ENCODE data around the gene GAA. TPM values are rescaled to one million over a fixed set of nuclear protein-coding genes. Genes with fewer than 3 reads are reported as not detected.
A peak's percentile ranks its signal among the peaks of the same experiment; 100 is the strongest.

The GAA gene
- total and polyA plus RNA-seq, 2 of the 13 experiments (the other 11 are each of a cell fraction or from before 2014, with no cell fraction given): 21.6 to 36.4 TPM

- no peak for TF ChIP-seq AKNA (CRISPR knock-in tag; IDR thresholded peaks at IDR 0.05; ENCODE audit: borderline replicate concordance)
- TF ChIP-seq SALL1 (CRISPR knock-in tag; IDR thresholded peaks at IDR 0.05): peak; percentile 39; the same call in 1 of the 2 replicates
- TF ChIP-seq FOXK2 (IDR thresholded peaks at IDR 0.05): no peak
- no peak for TF ChIP-seq XBP1 (CRISPR knock-in tag; IDR thresholded peaks at IDR 0.05)
- TF ChIP-seq TFE3 (CRISPR knock-in tag; IDR thresholded peaks at IDR 0.05): peak; percentile 26; the same call in 1 of the 2 replicates
- TF ChIP-seq JUND (CRISPR knock-in tag; IDR thresholded peaks at IDR 0.05): peak; percentile 91
- TF ChIP-seq NR2F2 (IDR thresholded peaks at IDR 0.05; ENCODE audit: borderline replicate concordance, low read depth): no peak
- peak; percentile 95 for TF ChIP-seq NFE2L2 (IDR thresholded peaks at IDR 0.05; ENCODE audit: low read length)
- TF ChIP-seq ZNF678 (CRISPR knock-in tag; IDR thresholded peaks at IDR 0.05): no peak
- TF ChIP-seq FOSL1 (CRISPR knock-in tag; IDR thresholded peaks at IDR 0.05; ENCODE audit: borderline replicate concordance): peak; percentile 91
- no peak for TF ChIP-seq MAF1 (CRISPR knock-in tag; IDR thresholded peaks at IDR 0.05; ENCODE audit: borderline replicate concordance)
- TF ChIP-seq HOXA3 (CRISPR knock-in tag; IDR thresholded peaks at IDR 0.05): peak; percentile 38; the same call in 1 of the 2 replicates
- TF ChIP-seq CREBL2 (CRISPR knock-in tag; IDR thresholded peaks at IDR 0.05; ENCODE audit: borderline replicate concordance): 0 out of 2 replicates have a peak, but pooled peaks have one; percentile 29
- 0 out of 2 replicates have a peak, but pooled peaks have one; percentile 23 for TF ChIP-seq ZNF335 (CRISPR knock-in tag; IDR thresholded peaks at IDR 0.05)
- TF ChIP-seq SRSF1 (optimal IDR thresholded peaks at IDR 0.05; ENCODE audit: low read depth, low read length): peak; percentile 19
- TF ChIP-seq SATB2 (CRISPR knock-in tag; IDR thresholded peaks at IDR 0.05): no peak
- 0 out of 2 replicates have a peak, but pooled peaks have one; percentile 16 for TF ChIP-seq ZNF331 (CRISPR knock-in tag; IDR thresholded peaks at IDR 0.05)
- TF ChIP-seq PPARG (CRISPR knock-in tag; conservative IDR thresholded peaks at IDR 0.05): no peak
- TF ChIP-seq JUNB (CRISPR knock-in tag; IDR thresholded peaks at IDR 0.05; ENCODE audit: borderline replicate concordance): peak; percentile 54; the same call in 1 of the 2 replicates
- TF ChIP-seq NR2F1 (CRISPR knock-in tag; IDR thresholded peaks at IDR 0.05): 0 out of 4 replicates have a peak, but pooled peaks of 1 of the 2 experiments have one; percentile 16
- no peak for TF ChIP-seq ZBTB1 (CRISPR knock-in tag; IDR thresholded peaks at IDR 0.05; ENCODE audit: borderline replicate concordance)
- no peak for TF ChIP-seq NR2F6 (IDR thresholded peaks at IDR 0.05)
- TF ChIP-seq NR2F6 (CRISPR knock-in tag; IDR thresholded peaks at IDR 0.05): peak; percentile 52
- TF ChIP-seq TP53 (CRISPR knock-in tag; conservative IDR thresholded peaks at IDR 0.05): no peak
- TF ChIP-seq MAFK (conservative IDR thresholded peaks at IDR 0.05 in 1 of 2, IDR thresholded peaks at IDR 0.05 in 1 of 2; ENCODE audit: low read length in 2 of 2): peak; percentile 44 to 74
- no peak for TF ChIP-seq ZNF619 (CRISPR knock-in tag; IDR thresholded peaks at IDR 0.05)
Measured at GRCh38 chr17:80063830-80064585, 37.4 kb upstream of the GAA start (continued).

Measured in HepG2 (cell line).